ENCODE measurements around the gene TNFSF11. TPM values are rescaled to one million over a fixed set of nuclear protein-coding genes. Genes with fewer than 3 reads are reported as not detected.

The TNFSF11 gene, protein sequence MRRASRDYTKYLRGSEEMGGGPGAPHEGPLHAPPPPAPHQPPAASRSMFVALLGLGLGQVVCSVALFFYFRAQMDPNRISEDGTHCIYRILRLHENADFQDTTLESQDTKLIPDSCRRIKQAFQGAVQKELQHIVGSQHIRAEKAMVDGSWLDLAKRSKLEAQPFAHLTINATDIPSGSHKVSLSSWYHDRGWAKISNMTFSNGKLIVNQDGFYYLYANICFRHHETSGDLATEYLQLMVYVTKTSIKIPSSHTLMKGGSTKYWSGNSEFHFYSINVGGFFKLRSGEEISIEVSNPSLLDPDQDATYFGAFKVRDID
- 6.8 and 32.7 TPM in 2 replicates for total RNA-seq

DNA sequence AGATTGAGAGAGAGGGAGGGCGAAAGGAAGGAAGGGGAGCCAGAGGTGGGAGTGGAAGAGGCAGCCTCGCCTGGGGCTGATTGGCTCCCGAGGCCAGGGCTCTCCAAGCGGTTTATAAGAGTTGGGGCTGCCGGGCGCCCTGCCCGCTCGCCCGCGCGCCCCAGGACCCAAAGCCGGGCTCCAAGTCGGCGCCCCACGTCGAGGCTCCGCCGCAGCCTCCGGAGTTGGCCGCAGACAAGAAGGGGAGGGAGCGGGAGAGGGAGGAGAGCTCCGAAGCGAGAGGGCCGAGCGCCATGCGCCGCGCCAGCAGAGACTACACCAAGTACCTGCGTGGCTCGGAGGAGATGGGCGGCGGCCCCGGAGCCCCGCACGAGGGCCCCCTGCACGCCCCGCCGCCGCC lies at the start of gene TNFSF11:
Gene TNFSF11, plus strand, starts transcription at position 142 of the 400 bp plus-strand sequence. Its CDS starts 152 bp downstream, at position 294.

Other genes starting within 250 kb of the TNFSF11 start
- gene FAM216B, start 207.4 kb downstream of the TNFSF11 start, total RNA-seq = 0.16 TPM in 1 of 2 replicates, not detected in the other